CD4-positive, alpha-beta T cell (primary cell): Measurements from ENCODE around the gene COMMD7. TPM values are rescaled to one million over a fixed set of nuclear protein-coding genes. Genes with fewer than 3 reads are reported as not detected.

Experiments
- ATAC-seq: fragments of 200-7000 bp; cut with Tn5 transposase; one replicate; pipeline ENCODE4 v1.10.0; 2022; ENCODE audit warnings: mild to moderate bottlenecking; ENCODE audit not compliant: poor library complexity
- CTCF ChIA-PET: fragments of 350-600 bp; sonication (Branson Sonifier 250); formaldehyde crosslinking; loops from one replicate; lab custom pipeline; 2021; ENCODE audit warnings: antibody characterized with exemption, inconsistent platforms; lab: Charles Lee
- POLR2A ChIA-PET: fragments of 350-600 bp; sonication (Branson Sonifier 250); formaldehyde crosslinking; loops from one replicate; lab custom pipeline; 2021; ENCODE audit warnings: antibody characterized with exemption, inconsistent platforms; lab: Charles Lee
- DNase-seq, 14 experiments: peaks; one replicate each; pipeline ENCODE4 v3.0.0-alpha.2; 2013 to 2020; ENCODE audit warnings: mixed read lengths in 2 of 14
- H3K27ac ChIP-seq, 2 donors: one replicate each; pipeline versions ENCODE4 v1.5.1 to v1.7.0; 2013; ENCODE audit warnings: low read length in 2 of 2, low read depth in 1 of 2, mild to moderate bottlenecking in 1 of 2
- H3K27me3 ChIP-seq, 2 experiments: 1 replicate in 1 of 2; 2 replicates in 1 of 2; pipeline versions ENCODE4 v1.6.1 to v1.7.0; 2013; ENCODE audit warnings: low read length in 2 of 2, control low read depth in 1 of 2, mild to moderate bottlenecking in 1 of 2, moderate library complexity in 1 of 2; ENCODE audit not compliant: insufficient read depth in 2 of 2, control insufficient read depth in 1 of 2
- H3K36me3 ChIP-seq: one replicate; pipeline ENCODE4 v1.6.1; 2013; ENCODE audit warnings: low read length, control low read depth; ENCODE audit not compliant: insufficient read depth
- H3K4me1 ChIP-seq: one replicate; pipeline ENCODE4 v1.6.1; 2013; ENCODE audit warnings: low read length, control low read depth; ENCODE audit not compliant: insufficient read depth
- H3K4me3 ChIP-seq: one replicate; pipeline ENCODE4 v1.5.1; 2013; ENCODE audit warnings: mild to moderate bottlenecking, low read length, moderate library complexity
- H3K9me3 ChIP-seq, 2 experiments: 1 replicate in 1 of 2; 2 replicates in 1 of 2; pipeline versions ENCODE4 v1.6.1 to v1.7.0; 2013; ENCODE audit warnings: low read length in 2 of 2, mild to moderate bottlenecking in 2 of 2, control low read depth in 1 of 2, moderate library complexity in 1 of 2; ENCODE audit not compliant: control insufficient read depth in 1 of 2, insufficient read depth in 1 of 2
- H3K27ac Mint-ChIP-seq: one replicate; pipeline ENCODE4 v1.8.0; 2020; ENCODE audit warnings: mixed read lengths
- H3K27me3 Mint-ChIP-seq: one replicate; pipeline ENCODE4 v1.8.0; 2021; ENCODE audit warnings: mixed read lengths
- H3K36me3 Mint-ChIP-seq: one replicate; pipeline ENCODE4 v1.8.0; 2021; ENCODE audit warnings: low read depth, mixed read lengths
- H3K4me1 Mint-ChIP-seq: one replicate; pipeline ENCODE4 v1.8.0; 2021; ENCODE audit warnings: low read depth, mixed read lengths
- H3K4me3 Mint-ChIP-seq: one replicate; pipeline ENCODE4 v1.8.0; 2020; ENCODE audit warnings: mild to moderate bottlenecking, mixed read lengths
- H3K9me3 Mint-ChIP-seq: one replicate; pipeline ENCODE4 v1.8.0; 2020; ENCODE audit warnings: mixed read lengths
- intact Hi-C, 2 experiments: fragments of 100-400 bp; cut with DNase I in 1 of 2; cut with micrococcal nuclease in 1 of 2; formaldehyde crosslinking; loops; one replicate each; pipeline versions ENCODE4 v1.15.1 to v1.9.0; 2023 to 2025; cut with DNase I, micrococcal nuclease
- total RNA-seq, 174 experiments: library from RNA in 2 of 174; stranded (reverse) in 2 of 174; gene quantifications; one replicate each; pipeline ENCODE4 v1.2.3 and lab custom pipeline; 2021 to 2026
- TF ChIP-seq, protein P1 (sequence below): fragments of 200-600 bp; IDR thresholded peaks from one replicate; pipeline ENCODE4 v1.8.0; 2022; ENCODE audit warnings: antibody characterized with exemption, mild to moderate bottlenecking

The COMMD7 gene
- total RNA-seq, 2 experiments from 2014 or later = 30.3 to 30.4 TPM

GRCh38 chr20:32652739-32653526 is 90.3 kb downstream of the COMMD7 start:
- H3K4me3 ChIP-seq = peak overlapping the region; percentile 6
- no peaks in the 10 kb centered on the region for H3K27me3 ChIP-seq
- H3K27ac ChIP-seq = no peak overlapping the region
- Mint-ChIP-seq H3K4me1 (peaks cover 12% of the 10 kb centered on the region), H3K4me3 (peak overlapping the region; percentile 49), H3K36me3 (no peaks in the 10 kb centered on the region), H3K9me3 (no peaks in the 10 kb centered on the region), H3K27ac (no peak overlapping the region), H3K27me3 (no peaks in the 10 kb centered on the region)
- no peaks in the 10 kb centered on the region for H3K36me3 ChIP-seq
- ATAC-seq = peak; percentile 99
- intact Hi-C loops = loop anchor here (1.0 to 10.0 kb wide), 11 partner anchors 66 to 828 kb away; partner anchors contain the start of gene NOL4L (in 2 of the 2)
- TF ChIP-seq, protein P1, sequence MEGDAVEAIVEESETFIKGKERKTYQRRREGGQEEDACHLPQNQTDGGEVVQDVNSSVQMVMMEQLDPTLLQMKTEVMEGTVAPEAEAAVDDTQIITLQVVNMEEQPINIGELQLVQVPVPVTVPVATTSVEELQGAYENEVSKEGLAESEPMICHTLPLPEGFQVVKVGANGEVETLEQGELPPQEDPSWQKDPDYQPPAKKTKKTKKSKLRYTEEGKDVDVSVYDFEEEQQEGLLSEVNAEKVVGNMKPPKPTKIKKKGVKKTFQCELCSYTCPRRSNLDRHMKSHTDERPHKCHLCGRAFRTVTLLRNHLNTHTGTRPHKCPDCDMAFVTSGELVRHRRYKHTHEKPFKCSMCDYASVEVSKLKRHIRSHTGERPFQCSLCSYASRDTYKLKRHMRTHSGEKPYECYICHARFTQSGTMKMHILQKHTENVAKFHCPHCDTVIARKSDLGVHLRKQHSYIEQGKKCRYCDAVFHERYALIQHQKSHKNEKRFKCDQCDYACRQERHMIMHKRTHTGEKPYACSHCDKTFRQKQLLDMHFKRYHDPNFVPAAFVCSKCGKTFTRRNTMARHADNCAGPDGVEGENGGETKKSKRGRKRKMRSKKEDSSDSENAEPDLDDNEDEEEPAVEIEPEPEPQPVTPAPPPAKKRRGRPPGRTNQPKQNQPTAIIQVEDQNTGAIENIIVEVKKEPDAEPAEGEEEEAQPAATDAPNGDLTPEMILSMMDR = peak; percentile 93
- no peaks in the 10 kb centered on the region for H3K9me3 ChIP-seq
- peak; percentile 77 to 94 (median 88) for DNase-seq
- CTCF ChIA-PET = interaction anchor here (0.5 to 3.7 kb wide), 20 partner anchors 9 to 800 kb away, joined by 3 to 75 read pairs (median 4); partner anchors contain the start of gene NOL4L
- POLR2A ChIA-PET = interaction anchor here (0.6 to 2.8 kb wide), 13 partner anchors 13 to 295 kb away, joined by 3 to 16 read pairs (median 4); partner anchors contain the start of gene ASXL1
- H3K4me1 ChIP-seq = peaks cover 15% of the 10 kb centered on the region

Other genes starting within 250 kb of the COMMD7 start
- gene NOL4L, start 158.1 kb downstream of the COMMD7 start, total RNA-seq = 10 to 100 TPM; 53.1 to 55.6 TPM
- under 1 TPM; 0.17 to 0.33 TPM for gene C20orf203, start 69.5 kb downstream of the COMMD7 start, total RNA-seq
- gene DNMT3B, start 18.9 kb upstream of the COMMD7 start, total RNA-seq = under 1 TPM; 0.28 to 0.33 TPM
- 100 to 1,000 TPM; 130 TPM for gene MAPRE1, start 76.5 kb upstream of the COMMD7 start, total RNA-seq
- gene EFCAB8, start 115.5 kb upstream of the COMMD7 start, total RNA-seq = 1 to 10 TPM in 1 of 2 experiments, under 1 TPM in 1; 0.81 to 2.5 TPM